ENCODE data around the gene DCX. TPM values are rescaled to one million over a fixed set of nuclear protein-coding genes. Genes with fewer than 3 reads are reported as not detected.

DCX gene
- total RNA-seq, 4 donors from 2014 or later: not detected

DNA sequence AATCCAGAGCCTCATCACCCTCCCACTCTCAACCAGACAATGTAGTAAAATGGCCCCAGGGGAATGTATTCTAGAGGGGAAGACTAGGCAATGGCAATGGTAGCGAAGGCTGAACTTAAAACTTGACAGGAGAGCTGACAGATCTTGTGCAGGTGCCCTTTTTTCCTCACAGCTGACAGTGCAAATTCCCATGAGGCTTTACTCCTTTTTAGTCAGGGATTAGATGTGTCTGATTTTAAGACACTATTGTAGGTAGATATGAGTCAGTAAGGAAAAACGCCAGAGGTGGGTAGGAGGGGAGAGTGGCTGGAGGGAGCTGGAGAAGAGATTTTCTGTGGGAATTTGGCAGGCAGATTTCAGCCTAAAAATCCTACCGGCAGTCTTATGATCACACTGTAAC lies 152.4 kb downstream of the DCX start:
- no peak for DNase-seq
- intact Hi-C loops (cut with DNase I; ENCODE audit: low total_unique reads): no loop called here
- in situ Hi-C loops (cut with MboI; ENCODE audit: low pct_ligation_motif_present in 1 of 4, low pct_unique_long_range_greater_than_20kb in 1 of 4, low sequenced_read_pairs in 3 of 4): no loop called here
- Histone ChIP-seq H3K27me3 (no peaks in the 10 kb centered on the region), H3K4me1 (no peaks in the 10 kb centered on the region), H3K27ac (no peak overlapping the region), H3K4me3 (no peak overlapping the region), H3K9me3 (no peaks in the 10 kb centered on the region), H3K36me3 (no peaks in the 10 kb centered on the region)
- TF ChIP-seq, protein P1, sequence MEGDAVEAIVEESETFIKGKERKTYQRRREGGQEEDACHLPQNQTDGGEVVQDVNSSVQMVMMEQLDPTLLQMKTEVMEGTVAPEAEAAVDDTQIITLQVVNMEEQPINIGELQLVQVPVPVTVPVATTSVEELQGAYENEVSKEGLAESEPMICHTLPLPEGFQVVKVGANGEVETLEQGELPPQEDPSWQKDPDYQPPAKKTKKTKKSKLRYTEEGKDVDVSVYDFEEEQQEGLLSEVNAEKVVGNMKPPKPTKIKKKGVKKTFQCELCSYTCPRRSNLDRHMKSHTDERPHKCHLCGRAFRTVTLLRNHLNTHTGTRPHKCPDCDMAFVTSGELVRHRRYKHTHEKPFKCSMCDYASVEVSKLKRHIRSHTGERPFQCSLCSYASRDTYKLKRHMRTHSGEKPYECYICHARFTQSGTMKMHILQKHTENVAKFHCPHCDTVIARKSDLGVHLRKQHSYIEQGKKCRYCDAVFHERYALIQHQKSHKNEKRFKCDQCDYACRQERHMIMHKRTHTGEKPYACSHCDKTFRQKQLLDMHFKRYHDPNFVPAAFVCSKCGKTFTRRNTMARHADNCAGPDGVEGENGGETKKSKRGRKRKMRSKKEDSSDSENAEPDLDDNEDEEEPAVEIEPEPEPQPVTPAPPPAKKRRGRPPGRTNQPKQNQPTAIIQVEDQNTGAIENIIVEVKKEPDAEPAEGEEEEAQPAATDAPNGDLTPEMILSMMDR (IDR thresholded peaks at IDR 0.05): no peak
- TF ChIP-seq EP300 (IDR thresholded peaks at IDR 0.05; ENCODE audit: low read depth) (no peak), POLR2AphosphoS5 (IDR thresholded peaks at IDR 0.05) (no peak), POLR2A (IDR thresholded peaks at IDR 0.05) (no peak)
- 76% methylated on average over 3 of the region's 3 CpGs; no CpG with 5 or more reads in 1 of the 2 donors for WGBS, 2 donors (ENCODE audit: low coverage in 1 of 2)

DNA sequence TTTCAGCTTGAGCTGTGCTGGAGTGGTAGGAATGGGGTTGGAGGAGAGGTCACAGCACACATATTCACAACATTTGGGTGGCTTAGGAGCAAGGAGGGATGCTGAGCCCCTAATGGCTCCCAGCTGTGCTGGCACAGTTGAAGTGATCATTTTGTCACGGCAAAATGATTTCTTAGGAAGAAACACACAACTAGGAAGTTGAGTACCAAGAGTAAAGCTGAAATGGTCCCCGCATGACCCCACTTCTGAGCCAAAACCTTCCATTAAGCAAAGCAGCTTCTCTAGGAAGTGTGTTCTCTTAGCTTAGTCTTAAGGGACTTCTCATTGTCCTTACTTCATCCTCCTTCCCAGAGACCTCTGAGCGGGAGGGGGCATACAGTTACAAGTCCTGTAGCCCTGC lies 154.3 kb downstream of the DCX start:
- intact Hi-C loops (cut with DNase I; ENCODE audit: low total_unique reads): no loop called here
- Histone ChIP-seq H3K9me3 (no peaks in the 10 kb centered on the region), H3K36me3 (no peaks in the 10 kb centered on the region), H3K4me3 (no peak overlapping the region), H3K27me3 (no peaks in the 10 kb centered on the region), H3K4me1 (no peaks in the 10 kb centered on the region), H3K27ac (no peak overlapping the region)
- in situ Hi-C loops (cut with MboI; ENCODE audit: low pct_ligation_motif_present in 1 of 4, low pct_unique_long_range_greater_than_20kb in 1 of 4, low sequenced_read_pairs in 3 of 4): no loop called here
- 58 to 60% methylated on average over 1 to 3 of the region's 3 CpGs for WGBS, 2 donors (ENCODE audit: low coverage in 1 of 2)
- TF ChIP-seq, protein P1 (IDR thresholded peaks at IDR 0.05): no peak
- TF ChIP-seq EP300 (IDR thresholded peaks at IDR 0.05; ENCODE audit: low read depth) (no peak), POLR2A (IDR thresholded peaks at IDR 0.05) (no peak)
- DNase-seq: no peak

DNA sequence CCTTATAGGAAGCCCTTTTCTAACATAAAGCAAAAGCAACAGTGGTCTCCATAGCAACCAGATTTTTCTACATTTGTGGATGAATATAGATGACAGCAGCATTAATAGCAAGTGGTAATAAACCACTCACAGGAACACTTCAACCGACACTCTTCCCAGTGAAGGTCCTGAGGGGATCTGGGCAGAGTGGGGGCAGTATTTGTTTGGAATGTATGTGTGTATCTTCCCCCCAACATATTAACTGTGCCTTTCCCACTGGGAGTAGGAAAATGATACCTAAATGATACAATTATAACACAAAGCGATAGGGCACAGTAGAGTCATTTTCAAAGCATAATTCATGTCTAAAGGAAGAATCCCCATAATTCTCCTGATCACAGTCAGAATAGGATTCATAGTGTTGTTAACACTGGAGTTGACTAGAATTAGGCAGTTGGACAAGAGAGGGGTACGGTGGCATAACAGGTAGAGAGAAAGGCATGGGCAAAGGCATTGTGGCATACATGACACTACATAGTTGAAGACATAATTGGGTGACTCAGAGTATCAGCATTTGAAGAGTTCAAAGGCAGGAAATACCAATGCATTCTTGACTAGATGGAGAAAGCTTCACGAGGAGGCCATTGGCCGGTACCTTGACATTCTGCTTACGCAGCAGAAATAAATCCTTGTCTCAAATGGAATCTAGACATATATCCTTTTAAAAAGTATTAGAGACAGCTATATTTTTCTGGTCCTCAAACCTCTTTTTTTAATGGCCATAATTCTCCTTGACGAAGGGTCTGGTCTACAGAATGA lies 156.9 kb downstream of the DCX start:
- Histone ChIP-seq H3K4me3 (no peak overlapping the region), H3K4me1 (no peaks in the 10 kb centered on the region), H3K9me3 (no peaks in the 10 kb centered on the region), H3K27ac (no peak overlapping the region), H3K36me3 (no peaks in the 10 kb centered on the region), H3K27me3 (no peaks in the 10 kb centered on the region)
- 83 to 90% methylated on average over 2 to 7 of the region's 7 CpGs for WGBS, 2 donors (ENCODE audit: low coverage in 1 of 2)
- intact Hi-C loops (cut with DNase I; ENCODE audit: low total_unique reads) (no loop called here), in situ Hi-C loops (cut with MboI; ENCODE audit: low pct_ligation_motif_present in 1 of 4, low pct_unique_long_range_greater_than_20kb in 1 of 4, low sequenced_read_pairs in 3 of 4) (no loop called here)
- no peak for DNase-seq
- TF ChIP-seq, protein P1 (IDR thresholded peaks at IDR 0.05): no peak
- TF ChIP-seq POLR2A (IDR thresholded peaks at IDR 0.05) (no peak), POLR2AphosphoS5 (IDR thresholded peaks at IDR 0.05) (no peak), EP300 (IDR thresholded peaks at IDR 0.05; ENCODE audit: low read depth) (no peak)

DNA sequence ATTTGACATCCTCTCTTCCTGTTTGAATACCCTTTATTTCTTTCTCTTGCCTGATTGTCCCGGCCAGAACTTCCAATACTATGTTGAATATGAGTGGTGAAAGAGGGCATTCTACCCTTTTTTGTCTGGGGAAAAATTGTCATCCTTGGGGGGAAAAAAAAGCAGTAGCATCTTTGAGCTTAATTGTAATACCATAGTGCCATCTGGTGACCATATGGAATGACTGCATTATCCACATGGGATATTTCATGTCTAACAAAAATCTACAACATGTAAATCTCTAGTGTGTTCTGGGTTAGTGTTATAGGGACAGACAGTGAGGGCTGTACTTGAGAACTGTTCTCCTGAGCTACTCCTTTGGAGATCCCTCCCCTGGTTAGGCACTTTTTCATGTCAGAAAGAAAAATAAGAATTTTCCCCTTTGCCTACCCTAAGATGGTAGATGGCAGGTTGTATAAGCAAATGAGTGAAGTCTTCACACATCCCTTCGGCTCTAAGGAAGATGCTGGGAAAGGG lies 167.7 kb downstream of the DCX start:
- Histone ChIP-seq H3K36me3 (no peaks in the 10 kb centered on the region), H3K4me1 (no peaks in the 10 kb centered on the region), H3K27me3 (no peaks in the 10 kb centered on the region), H3K4me3 (no peak overlapping the region), H3K27ac (no peak overlapping the region), H3K9me3 (no peaks in the 10 kb centered on the region)
- intact Hi-C loops (cut with DNase I; ENCODE audit: low total_unique reads): no loop called here
- in situ Hi-C loops (cut with MboI; ENCODE audit: low pct_ligation_motif_present in 1 of 4, low pct_unique_long_range_greater_than_20kb in 1 of 4, low sequenced_read_pairs in 3 of 4): no loop called here
- 35% methylated on average over 2 of the region's 2 CpGs; no CpG with 5 or more reads in 1 of the 2 donors for WGBS, 2 donors (ENCODE audit: low coverage in 1 of 2)
- TF ChIP-seq EP300 (IDR thresholded peaks at IDR 0.05; ENCODE audit: low read depth): no peak
- TF ChIP-seq, protein P1 (IDR thresholded peaks at IDR 0.05): peak; percentile 20 to 37 (median 30)
- no peak for DNase-seq

Small RNAs within 50 kb of the gene (small RNA-seq; reads per million reads assigned to genes)
- gene RNU6-496P: 0 reads per million in 4 donors

Other genes with a start within 250 kb of the DCX start
- 1 to 10 TPM; 1.1 to 6.7 (median 1.6) TPM for gene CAPN6, start 141.7 kb downstream of the DCX start, total RNA-seq
- 1 to 10 TPM in 1 of 4 donors, under 1 TPM in 3; 0.40 to 1.1 (median 0.59) TPM for gene SERTM2, start 99.5 kb upstream of the DCX start, total RNA-seq